GM18858 (cell line): ENCODE results near the gene CCNI.
"Not testable (repeated sequence)": the region's sequence is repeated elsewhere in the genome, so short reads cannot be mapped to it uniquely, and the experiment has no call there.

Experiments used
- ATAC-seq: cut with Tn5 transposase; IDR thresholded peaks from one replicate; pipeline ENCODE4 v1.9.1; 2021; ENCODE audit not compliant: unreplicated experiment

CCNI gene, protein sequence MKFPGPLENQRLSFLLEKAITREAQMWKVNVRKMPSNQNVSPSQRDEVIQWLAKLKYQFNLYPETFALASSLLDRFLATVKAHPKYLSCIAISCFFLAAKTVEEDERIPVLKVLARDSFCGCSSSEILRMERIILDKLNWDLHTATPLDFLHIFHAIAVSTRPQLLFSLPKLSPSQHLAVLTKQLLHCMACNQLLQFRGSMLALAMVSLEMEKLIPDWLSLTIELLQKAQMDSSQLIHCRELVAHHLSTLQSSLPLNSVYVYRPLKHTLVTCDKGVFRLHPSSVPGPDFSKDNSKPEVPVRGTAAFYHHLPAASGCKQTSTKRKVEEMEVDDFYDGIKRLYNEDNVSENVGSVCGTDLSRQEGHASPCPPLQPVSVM

DNA sequence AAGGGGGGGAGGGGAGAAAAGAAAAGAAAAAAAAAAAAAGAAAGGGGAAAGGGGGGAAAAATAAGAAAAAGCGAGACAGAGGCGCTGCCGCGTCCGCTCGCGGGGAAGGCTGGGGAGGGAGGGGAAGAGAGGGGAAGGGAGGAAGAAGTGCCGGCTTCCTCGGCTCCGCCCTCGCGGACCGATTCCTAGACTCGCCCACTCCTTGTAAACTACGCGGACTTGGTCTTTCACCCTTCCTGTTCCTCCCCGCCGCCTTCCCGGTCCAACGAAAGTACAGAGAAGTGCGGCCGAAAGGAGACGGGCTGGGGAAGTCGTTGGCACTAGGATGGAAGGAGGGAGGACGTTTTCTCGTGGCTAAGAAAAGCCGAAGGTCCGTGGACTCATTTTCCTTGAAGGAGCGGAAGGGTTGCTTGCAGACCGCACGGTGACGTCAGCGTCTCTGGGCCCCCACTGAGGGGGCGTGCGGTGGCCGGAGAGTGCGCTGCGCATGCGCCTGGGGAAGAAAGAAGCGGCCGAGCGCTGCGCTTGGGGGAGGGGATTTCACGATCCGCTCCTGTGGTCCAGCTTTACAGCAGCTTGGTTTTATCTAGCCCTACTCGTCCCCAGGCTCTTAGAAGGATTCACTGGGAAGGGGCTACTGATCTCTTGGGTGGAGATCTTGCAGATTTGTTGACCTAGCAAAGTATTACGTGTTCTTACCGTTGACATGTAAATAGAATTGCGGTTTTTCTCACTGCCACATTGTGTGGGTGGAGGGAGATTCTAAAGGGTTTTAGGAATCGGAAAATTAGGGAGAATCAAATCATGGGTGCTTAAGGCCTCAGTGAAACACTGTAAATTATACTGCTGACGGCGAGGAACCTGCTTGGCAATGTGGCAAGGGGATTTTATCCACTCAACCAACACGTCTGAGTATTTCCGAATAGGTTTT lies at the start of gene CCNI:
CCNI (minus strand) TSS at position 121 of the 931 bp plus-strand sequence. CDS start 9,627 bp downstream, outside the sequence.
- peak; percentile 48 for ATAC-seq

DNA sequence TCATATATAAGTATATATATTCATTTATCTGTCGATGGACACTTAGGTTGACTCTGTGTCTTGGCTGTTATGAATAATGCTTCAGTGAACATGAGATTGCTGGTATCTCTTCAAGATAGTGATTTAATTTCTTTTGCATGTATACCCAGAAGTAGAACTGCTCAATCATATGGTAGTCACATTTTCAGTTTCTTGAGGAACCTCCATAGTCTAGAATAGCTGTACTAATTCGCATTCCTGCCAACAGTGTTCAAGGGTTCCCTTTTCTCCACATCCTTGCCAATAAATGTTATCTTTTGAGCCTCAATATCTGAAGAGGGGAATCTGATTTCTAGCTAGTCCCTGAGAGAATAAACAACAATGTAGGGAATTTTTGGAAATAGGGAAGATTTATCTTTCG lies 48.8 kb upstream of the CCNI start:
- ATAC-seq = no peak

DNA sequence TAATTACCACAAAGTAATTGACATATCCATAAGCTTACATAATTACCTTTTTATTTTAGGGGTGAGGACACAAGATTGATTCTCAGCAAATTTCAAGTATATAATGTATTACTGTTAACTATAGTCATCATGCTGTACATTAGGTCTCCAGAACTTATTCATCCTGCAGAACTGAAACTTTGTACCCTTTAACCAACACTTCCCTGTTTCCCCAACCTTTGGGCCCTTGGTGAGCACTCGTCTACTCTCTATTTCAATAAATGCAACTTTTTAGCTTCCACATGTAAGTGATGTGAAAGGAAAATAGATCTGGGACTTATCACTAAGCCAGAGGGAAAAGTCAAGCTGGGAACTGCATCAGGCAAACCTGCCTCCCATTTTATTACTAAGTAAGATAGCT lies 47.6 kb upstream of the CCNI start:
- no peak for ATAC-seq

DNA sequence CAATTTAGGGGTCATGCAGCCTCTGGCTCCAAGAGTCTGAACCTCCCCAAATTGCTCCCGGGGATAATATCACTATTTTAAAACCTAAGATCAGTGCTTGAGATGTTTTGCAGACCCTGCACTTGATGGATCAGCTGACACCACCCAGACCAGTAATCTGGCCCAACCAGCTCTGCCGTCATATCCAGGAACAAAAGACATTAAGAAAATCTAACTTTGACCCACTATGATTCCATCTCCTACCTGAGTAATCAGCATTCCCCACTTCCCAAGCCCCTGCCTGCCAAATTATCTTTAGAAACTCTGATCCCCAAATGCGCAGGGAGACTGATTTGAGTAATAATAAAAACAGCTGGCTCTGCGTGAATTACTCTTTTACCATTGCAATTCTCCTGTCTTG lies 46.9 kb upstream of the CCNI start:
- ATAC-seq = no peak

DNA sequence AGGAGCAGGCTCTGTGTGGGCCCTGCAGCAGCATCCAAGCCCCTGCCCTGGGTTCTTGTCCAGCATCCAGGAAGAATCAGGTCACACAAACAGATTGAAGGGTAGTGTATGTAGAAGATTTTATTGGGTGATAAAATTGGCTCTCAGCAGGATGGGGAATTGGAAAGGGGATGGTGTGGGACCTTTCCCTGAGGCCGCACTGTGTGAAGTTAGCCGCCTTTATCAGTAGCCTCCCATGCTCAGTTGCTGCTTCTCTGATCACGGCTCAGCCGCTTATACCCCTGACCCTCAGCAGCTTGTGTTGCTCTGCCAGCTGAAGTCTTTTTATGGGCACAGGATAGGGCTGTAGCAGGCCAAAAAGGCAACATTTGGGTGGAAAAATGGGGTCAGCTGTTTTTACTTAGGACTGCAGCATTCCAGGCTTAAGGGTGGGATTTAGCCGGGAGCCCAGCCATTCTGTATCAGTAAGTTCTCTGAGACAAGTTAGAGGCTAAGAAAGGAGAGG lies 46.0 kb upstream of the CCNI start:
- ATAC-seq = no peak

DNA sequence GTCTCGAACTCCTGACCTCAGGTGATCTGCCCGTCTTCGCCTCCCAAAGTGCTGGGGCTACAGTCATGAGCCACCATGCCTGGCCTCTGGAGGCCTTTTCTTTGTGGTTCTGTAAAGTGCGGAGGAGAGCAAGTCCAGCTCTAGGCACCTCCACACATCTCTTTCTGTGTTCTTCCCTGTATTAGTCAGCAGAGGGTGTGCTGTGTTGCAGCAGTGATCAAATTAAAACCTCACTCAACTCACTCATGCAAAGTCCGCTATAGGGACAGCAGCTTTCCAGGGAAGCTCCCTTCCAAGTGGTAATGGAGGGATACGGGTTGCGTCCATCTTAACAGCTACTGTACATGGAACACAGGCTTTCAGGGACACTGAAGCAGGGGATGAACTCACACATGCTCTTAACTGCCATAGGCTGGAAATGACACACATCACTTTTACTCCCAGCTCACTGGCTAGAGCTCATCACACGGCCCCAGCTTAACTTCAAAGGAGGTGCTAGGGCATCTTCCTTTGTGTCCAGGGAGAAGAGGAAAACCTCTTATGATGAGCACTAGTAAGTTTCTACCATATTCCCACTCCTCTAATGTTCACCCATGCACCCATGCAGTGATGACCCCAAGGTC lies 45.2 kb upstream of the CCNI start:
- ATAC-seq = no peak

DNA sequence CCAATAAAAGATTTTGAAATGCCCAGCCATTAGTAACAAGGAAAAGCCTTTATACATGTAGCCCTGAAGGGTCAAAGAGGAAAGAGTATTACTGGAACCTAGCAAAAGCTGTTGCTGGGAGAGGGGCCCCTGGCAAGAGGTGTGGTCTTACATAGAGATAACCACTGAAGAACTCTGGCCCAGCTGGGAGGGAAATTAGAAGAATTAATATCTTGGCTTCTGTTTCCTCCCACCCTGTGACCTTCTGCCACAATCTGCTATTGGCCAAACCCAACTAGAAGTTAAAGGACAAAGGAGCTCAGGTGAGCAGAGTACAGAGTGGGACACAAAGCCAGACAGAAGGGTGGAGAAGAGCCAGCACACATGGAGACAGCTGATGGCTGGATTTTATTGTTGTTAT lies 41.9 kb upstream of the CCNI start:
- ATAC-seq = no peak

DNA sequence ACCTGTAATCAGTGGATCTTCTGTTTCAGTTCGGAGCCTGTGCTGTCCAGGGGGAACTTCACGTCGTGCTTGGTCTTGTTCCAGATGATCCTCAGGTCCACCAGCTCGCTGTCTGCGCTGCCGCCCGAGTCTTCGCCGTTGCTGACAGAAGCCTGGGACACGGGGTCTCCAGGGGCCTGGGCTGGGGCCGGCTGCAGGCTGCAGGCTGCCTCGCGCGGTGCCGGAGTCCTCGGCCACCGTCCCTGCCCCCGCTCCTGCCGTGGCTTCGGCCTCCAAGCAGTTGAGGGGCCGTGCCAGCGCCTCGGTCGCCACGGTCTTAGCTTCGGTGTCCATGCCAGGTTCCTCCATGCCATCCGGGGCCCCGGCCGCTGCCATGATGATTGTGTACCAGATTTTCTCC lies 37.3 kb upstream of the CCNI start:
- no peak for ATAC-seq

DNA sequence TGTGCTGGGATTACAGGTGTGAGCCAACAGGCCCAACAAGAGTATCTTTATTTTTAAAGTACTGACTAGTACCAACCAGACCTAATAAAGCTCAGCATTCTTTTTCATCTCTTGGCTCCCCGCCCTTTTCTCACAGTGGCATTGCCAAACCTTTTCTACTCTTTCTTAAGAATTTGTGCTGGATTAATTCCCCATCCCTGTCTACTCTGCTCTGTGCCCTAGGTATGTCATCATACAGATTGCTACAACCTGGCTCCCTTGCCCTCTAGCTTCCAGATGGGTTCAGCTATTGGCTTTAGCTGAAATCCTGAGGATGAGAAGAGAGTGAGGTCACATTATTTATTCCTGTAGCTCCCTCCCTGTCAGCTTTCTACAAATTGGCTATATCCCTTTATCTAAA lies 34.9 kb upstream of the CCNI start:
- ATAC-seq = no peak

DNA sequence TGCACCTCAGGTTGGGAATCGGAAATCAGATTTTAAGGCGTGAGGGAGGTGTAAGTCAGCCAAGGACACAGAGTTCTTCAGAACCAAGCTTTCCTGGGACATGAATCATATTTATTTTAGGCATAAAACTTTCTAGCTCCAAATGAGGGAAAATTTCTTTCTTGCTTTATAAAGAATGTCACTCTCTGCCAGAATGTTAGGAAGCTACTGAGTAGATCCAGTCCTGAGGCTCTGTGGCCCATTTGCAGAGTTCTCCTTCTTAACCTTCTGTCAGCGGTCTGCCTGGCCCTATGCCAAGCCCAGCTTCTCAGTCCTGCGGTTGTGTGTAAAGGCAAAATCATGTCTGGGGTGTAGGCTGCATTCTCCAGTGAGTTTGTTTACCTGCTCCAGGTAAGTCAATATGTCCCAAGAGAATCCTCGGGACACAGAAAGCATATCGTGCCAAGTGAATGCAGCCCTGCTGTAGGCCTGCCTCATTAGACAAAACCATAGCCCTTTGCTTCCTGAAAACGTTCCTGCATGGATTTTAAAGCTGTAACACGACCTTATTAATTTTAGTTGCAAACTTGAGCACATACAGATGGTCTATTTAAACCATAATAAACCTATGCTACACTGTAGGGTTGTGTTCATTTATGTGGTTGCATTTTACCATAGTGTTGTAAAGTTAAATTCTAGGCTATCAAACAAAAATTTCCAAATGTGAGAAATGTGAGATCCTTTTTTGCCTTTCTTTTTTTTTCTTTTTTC lies 29.2 kb upstream of the CCNI start:
- no peak for ATAC-seq

DNA sequence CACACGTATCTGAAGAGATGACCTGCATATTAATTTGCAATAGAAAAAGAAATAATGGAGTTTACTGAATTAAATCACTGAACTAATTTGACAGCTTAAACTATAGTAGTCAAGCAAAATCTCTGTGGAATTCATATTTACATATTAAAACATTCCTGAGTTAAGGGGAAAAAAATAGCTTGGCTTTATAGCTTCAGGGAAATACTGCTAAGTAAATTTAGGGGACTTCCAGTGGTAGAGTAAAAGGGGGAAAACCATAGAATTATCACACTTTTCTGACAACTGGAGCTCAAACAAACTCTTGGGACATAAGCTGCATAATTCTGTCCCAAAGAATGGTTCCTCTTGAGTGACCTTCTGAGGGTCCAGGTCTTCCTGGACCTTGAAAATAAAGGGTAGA lies 28.6 kb upstream of the CCNI start:
- no peak for ATAC-seq

DNA sequence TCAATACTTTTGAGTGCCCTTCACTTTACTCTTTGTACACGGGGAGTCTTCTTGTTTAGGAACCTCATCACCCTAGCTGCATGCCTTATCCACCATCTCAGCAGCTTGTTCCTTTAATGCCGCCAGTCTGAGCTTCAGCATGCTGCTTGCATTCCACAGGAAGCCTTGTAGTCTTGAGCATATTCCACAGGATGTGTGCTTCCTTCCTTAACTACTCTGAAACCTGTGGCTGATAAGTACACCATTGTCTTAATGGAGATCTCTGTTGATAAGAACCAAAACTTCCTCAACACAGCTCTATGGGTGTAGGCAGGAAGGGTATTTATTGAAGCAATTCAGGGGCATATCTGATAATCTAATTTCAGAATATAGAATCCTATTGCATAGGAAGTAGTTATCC lies 24.4 kb upstream of the CCNI start:
- ATAC-seq = no peak

DNA sequence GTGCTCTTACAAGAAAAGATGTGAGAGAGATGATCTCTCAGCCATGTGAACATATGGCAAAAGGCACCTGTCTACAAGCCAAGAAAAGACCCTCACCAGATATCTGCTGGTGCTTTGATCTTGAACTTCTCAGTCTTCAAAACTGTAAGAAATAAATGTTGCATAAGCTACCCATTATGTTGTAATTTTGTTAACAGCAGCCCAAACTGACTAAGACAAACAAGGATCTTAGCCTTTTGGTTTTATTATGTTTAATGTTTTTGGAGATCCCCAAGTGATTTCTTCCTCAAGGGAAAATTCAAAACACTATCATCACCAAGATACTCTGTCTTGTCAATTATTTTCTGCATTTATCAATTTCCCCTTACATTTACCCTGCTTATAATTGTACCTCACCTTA lies 21.8 kb upstream of the CCNI start:
- ATAC-seq = no peak

DNA sequence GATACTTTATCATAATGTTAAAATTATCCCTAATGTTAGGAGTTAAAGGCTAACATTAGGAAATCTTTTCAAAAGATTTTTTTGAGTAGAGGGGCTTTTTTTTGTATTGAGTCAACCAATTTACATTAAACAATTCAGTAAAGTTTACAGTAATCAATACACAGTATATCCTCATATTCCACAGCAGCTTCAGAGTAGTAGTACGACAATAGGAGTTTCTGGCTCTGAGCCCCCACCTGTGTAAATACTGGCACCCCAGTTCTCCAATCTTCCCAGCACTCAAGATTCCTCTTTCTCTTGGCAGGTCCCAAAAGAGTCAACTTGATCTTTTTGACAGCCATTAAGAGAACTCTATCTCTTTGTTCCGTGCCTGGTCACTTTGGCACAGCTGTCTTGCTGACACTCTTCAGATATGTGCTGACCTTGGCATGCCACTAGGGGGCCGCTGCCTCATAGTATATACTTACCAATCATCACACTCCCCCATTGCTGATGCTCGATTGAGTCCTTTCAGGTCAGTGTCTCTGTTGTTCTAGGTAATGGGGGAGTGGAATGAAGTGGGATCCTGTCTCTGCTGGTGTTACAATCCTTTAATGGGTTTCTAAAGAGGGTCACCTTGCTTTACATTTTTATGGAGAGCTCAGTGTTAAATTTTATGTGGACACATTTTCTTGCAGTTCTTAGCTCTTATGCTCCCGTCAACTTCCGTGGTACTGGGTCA lies 19.5 kb upstream of the CCNI start:
- peak; percentile 98 for ATAC-seq

DNA sequence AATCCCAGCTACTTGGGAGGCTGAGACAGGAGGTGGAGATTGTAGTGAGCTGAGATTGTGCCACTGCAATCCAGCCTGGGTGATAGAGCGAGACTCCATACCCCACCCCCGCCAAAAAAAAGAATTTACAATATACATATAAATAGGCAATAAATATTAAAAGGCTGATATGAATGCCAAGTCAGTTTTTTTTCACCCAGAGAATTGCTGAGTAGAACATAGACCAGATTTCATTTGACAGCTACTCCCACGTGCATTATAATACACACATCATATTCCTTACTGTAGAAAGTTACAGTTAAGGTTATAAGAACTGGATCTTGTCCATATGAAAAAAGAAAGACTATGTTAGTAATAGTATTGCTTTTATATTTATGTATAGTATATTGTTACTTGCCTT lies 18.7 kb upstream of the CCNI start:
- no peak for ATAC-seq

DNA sequence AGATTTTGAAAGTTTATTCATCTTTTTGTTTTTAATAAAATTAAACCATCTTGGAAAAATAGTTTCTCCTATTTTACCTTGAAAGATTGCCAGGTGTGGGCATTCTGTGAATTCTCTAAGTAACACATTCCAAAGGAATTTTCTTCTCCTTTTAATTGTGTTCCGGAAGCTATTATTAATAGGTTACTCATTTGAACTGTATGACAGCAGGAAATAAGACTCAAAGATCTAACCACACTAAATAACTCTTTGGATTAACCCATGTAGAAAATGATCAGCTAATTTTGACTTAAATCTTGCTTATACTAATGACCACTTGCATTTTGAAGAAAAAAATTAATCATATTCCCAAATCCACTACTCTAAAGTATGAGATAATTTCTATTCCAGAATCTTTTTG lies 17.6 kb upstream of the CCNI start:
- no peak for ATAC-seq

DNA sequence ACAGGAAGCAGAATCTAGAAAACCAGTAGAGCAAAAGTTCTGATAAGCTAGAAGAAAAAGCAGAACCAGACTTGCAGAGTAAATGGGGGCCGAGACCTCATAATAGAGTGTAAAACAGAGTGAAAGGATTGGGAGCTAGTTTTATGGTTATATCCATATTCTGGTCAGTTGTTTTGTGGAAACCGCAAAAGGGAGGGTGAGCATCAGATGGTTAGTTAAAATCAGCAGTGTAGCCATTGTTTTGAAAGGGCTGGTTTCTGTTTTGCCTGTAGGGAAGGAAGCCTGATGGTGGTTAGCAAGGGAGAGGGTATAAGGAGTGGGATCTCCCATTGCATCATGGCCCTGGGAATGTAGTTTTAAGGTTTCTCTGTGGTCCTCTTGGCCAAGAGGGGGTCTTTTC lies 17.2 kb upstream of the CCNI start:
- no peak for ATAC-seq

DNA sequence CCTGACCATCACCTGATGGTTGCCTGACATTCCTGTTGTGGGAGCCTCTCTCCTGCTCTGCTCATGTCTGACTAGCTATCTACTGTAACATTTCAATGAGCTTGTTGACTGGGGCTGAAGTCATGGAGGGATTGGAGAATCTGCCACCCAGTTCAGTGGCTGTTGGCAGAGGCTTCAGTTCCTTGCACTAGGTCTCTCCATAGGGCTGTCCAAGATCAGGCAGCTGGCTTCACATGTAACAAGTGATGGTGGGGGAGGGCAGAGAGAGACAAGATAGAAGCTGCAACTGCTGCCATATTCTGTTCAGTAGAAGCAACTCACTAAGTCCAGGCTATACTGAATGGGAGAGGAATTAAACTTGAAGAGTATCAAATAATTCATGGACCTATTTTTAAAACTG lies 14.1 kb upstream of the CCNI start:
- no peak for ATAC-seq

DNA sequence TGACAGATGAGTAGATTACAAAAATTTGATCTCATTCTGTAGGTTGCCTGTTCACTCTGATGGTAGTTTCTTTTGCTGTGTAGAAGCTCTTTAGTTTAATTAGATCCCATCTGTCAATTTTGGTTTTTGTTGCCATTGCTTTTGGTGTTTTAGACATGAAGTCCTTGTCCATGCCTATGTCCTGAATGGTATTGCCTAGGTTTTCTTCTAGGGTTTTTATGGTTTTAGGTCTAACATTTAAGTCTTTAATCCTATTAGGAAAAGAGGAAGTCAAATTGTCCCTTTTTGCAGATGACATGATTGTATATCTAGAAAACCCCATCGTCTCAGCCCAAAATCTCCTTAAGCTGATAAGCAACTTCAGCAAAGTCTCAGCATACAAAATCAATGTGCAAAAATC lies 11.2 kb upstream of the CCNI start:
- not testable (repeated sequence) for ATAC-seq

DNA sequence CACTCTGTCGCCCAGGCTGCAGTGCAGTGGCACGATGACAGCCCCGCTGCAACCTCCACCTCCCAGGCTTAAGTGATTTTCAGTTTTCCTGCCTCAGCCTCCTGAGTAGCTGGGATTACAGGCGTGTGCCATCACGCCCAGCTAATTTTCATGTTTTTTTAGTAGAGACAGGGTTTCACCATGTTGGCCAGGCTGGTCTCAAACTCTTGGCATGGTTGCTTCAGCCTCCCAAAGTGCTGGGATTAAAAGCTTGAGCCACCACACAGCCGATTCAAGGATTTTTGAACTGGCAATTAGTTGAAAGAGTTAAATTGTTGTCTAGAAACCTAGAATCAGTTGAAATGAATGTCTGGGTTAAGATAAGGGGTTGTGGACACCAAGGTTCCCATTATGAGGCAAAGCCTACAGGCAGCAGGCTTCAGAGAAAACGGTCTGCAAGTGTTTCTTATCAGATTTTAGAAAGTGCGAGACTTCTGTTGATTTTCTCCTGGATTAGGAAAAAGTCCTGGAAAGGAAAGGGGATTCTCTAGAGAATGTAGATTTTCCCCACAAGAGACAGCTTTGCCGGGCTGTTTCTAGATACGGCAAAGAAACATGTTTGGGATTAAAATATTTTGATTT lies 8.3 kb upstream of the CCNI start:
- no peak for ATAC-seq
